GM19395 (cell line): ENCODE measurements around the gene EGFR.
"Not testable (repeated sequence)": the region's sequence is repeated elsewhere in the genome, so short reads cannot be mapped to it uniquely, and the experiment has no call there.

Source experiments
- ATAC-seq: cut with Tn5 transposase; IDR thresholded peaks from one replicate; pipeline ENCODE4 v1.9.1; 2021; ENCODE audit warnings: mild to moderate bottlenecking, moderate library complexity; ENCODE audit not compliant: unreplicated experiment

EGFR gene

GRCh38 chr7:55034776-55035175 lies 16.0 kb downstream of the EGFR start:
- no peak for ATAC-seq

GRCh38 chr7:55035410-55035809 lies 16.6 kb downstream of the EGFR start:
- not testable (repeated sequence) for ATAC-seq

DNA sequence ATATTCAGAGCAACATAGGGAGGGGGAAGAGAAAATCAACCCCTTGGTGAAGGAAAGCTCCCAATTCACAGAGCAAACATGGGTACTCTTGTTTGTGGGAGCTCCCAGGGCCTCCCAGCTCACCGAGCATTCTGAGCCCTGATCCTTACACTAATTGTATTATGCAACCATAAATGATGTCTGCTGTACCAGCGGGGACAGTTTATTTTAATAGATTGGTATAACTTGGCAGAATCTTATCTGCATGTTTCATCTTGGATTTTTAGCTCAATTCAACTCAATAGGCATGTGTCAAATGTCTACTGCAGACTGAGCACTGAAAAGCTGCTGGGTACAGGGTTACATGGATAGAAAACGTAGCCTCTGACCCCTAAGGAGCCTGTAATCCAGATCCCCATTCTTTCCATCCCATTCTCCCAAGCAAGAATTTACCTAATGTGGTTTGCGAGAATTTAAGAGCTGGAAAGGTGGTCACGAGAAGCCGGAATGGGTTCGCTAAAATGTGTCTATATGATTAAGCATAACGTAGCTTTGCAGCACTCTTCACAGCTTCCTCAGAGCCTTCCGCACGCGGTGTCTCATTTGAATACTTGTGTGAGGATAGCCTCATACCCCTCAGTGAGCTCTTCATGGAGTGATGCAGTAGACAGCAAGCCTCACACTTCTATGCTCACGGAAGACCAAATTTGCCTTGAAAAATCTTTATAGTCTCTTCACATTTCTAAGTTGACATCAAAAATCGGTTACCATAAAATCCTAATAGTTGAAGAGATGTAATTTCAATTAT lies 18.3 kb downstream of the EGFR start:
- no peak for ATAC-seq

GRCh38 chr7:55043691-55044370 lies 25.0 kb downstream of the EGFR start:
- ATAC-seq = no peak

DNA sequence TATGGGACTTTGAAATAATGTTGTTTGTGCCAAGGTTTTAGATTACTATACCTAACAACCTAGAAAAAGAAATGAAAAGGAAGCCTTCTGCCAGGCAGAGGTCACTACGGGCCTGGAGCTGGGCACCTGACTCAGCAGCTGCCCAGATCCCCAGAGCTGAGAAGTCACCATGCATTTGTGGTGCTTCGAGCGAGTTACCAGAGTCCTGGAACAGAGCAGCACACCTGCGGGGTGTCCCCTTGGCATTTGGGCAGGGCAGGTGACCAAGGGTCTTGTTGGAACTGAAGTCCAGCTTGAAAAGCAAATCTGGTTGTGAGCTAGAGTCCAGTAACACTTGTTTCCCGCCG lies 25.5 kb downstream of the EGFR start:
- no peak for ATAC-seq

GRCh38 chr7:55044791-55045190 lies 26.0 kb downstream of the EGFR start:
- no peak for ATAC-seq

DNA sequence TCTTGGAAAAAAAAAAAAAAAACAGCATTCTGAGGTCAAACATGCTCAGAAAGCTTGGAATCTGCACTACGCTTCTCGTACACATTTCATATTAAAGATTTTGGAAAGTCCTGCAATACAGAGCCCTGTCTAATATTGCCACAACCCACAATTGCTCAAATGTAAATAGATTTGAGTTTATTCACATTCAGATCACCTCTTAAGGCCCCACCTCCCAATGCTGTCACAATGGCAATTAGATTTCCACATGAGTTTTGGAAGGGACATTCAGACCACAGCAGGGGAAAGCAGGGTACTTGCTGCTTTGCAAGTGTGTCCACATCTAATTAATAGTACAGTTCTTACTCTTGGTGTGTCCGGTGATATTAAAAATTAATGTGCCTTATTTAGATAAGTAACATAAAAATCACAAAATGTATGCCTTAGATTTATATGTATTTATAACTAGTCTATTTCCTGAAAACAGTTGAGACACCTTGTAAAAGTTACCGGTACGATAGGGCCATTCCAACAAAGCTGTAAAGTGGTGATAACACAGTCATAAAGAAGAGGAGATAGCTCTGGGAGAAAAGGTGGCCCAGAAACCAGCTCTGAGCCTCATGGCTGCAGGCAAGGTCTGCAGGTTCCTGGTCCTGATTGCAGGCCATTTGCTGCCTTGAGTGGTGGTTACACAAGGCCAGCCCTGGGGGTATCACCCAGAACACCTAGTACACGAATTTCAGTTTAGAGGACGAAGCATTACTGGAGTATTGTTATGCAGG lies 27.9 kb downstream of the EGFR start:
- ATAC-seq = no peak

DNA sequence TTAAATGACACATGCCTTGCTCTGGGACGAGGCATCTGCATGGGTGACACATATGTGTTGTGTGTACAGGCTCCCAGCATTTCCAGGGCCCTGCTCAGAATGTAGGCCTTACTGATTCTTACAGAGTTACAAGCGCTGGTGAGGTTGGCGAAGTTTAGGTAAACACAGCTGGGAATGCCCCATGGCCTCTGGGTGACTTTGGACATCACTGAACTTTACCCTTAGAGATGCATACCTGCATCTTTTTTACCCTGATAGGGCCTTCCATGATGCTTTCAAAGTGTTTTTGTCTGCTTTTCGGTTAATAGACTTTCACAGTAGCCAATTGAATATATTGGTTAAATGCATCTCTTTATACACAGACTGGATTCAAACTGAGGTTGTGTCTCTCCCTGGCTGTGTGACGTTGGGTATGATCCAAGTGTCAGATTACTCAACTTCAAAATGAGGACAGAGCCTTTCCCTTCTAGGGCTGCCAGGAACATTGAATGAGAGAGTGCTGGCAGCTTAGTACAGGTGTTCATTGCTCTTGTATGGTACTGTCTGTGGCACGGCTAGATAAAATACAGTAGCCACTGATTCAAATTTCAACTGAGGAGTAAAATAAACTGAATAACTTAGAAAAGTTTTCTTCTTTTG lies 29.5 kb downstream of the EGFR start:
- ATAC-seq = no peak

GRCh38 chr7:55050281-55050680 lies 31.5 kb downstream of the EGFR start:
- ATAC-seq = no peak

GRCh38 chr7:55052081-55052480 lies 33.3 kb downstream of the EGFR start:
- no peak for ATAC-seq

DNA sequence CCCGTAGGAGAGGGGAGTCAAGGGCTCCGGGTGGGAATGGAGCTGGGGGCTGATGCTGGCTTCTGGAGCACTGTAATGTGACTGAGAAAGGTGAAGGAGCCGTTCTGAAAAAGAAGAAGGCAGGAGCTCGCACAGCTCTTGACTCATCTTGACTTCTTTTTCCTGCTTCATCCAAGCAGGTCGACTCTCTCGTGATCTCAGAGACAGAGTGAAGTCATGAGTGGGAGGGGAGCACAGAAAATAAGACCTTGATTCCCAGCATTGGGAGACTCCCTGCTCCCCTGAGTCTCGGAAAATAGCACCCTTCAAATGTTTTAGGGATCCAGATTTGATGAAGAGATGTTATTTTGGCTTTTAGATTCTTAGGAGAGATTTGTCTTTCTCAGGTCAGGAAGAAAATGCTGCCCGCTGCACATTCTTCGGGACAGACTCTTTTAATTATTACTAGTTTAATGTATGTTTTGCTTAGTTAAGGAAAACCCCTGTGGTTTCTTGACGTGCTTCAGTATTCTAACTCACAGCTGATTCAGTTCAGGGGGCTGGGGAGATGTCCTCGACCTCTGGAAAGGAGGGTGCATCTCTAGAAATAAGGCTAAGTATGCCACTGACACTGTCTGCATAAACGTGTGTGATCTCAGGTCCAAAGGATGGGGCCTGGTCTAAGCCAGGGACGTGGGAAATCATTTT lies 34.1 kb downstream of the EGFR start:
- ATAC-seq = no peak

GRCh38 chr7:55053651-55054571 lies 35.1 kb downstream of the EGFR start:
- no peak for ATAC-seq

GRCh38 chr7:55054758-55055157 lies 35.9 kb downstream of the EGFR start:
- no peak for ATAC-seq

- no peak for ATAC-seq
These were observed 36.7 kb downstream of the EGFR start for GRCh38 chr7:55055479-55055878.

DNA sequence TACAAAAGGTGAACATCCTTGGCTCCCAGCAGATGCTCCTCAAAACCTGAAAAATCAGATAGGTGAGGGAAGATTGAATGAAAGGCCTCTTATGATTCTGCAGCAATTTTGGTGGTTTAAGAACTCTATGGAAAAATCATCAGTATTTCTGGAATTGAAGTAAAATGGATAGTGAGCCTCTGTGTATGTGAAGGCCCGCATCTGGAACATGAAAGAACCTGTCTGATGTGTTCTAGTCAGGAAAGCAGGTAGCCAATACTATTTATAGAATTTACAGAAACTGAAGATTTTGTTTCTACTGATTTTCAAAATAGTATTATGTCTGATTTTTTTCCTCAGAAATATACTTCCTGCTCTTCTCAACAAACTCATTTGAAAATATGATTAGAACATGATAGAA lies 37.3 kb downstream of the EGFR start:
- ATAC-seq = no peak

- no peak for ATAC-seq
These were observed 38.0 kb downstream of the EGFR start for GRCh38 chr7:55056577-55057480.

- ATAC-seq = no peak
These were observed 39.5 kb downstream of the EGFR start for GRCh38 chr7:55058314-55058713.

DNA sequence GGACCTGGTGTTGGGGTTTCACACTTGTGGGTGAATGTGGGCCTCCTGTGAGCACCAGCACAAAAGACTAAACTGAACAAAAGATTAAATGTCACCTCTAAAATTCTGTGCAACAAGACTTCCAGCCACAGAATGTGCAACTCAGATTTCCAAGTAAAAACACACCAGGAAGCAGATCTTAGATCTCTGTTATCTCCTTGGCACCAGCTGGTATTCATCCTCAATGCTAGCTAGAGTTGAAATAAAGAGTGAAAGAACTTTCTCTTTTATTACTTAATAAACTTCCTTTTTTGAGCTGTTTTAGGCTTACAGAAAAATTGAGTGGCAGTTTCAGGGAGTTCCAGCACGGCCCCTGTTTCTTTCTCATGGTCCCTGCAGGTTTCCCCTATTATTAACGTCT lies 40.2 kb downstream of the EGFR start:
- no peak for ATAC-seq

DNA sequence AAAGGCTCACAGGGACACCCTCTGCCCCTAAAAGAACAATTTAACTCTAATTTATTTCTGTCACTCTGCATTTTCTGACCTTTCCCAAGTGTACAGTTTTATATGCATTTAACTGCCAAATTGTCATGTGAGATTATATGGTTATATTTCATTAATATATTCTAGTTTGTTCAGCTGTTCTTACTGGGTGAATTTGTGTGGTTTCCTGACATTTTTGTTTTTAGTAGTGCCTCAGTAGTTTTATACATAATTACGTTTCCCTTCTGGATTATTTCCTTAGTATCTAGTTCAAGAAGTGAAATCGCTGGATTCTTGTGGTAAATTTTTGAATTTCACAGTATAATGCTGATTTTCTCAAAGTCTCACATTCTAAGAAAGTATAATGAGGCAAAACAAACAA lies 41.3 kb downstream of the EGFR start:
- ATAC-seq = no peak
